Mucosa of descending colon (tissue), 3 donors: ENCODE results near the gene ADAMTS8. TPM values are rescaled to one million over a fixed set of nuclear protein-coding genes. Genes with fewer than 3 reads are reported as not detected.

Experiments used
- ATAC-seq: fragments of 200-7000 bp; cut with Tn5 transposase; one replicate; pipeline ENCODE4 v1.9.1; 2020; ENCODE audit warnings: mild to moderate bottlenecking, moderate library complexity
- DNase-seq, 3 donors: peaks; one replicate each; pipeline ENCODE4 v3.0.0-alpha.2; 2020
- H3K36me3 ChIP-seq: fragments of 200-600 bp; one replicate; pipeline ENCODE4 v1.8.0; 2021; ENCODE audit warnings: low read depth, mild to moderate bottlenecking
- H3K4me1 ChIP-seq: fragments of 200-600 bp; one replicate; pipeline ENCODE4 v1.8.0; 2021; ENCODE audit warnings: low read depth, mild to moderate bottlenecking
- H3K4me3 ChIP-seq: fragments of 200-600 bp; one replicate; pipeline ENCODE4 v1.8.0; 2021; ENCODE audit warnings: mild to moderate bottlenecking
- H3K9me3 ChIP-seq: fragments of 200-600 bp; one replicate; pipeline ENCODE4 v1.8.0; 2021; ENCODE audit warnings: mild to moderate bottlenecking
- CTCF ChIP-seq: fragments of 200-600 bp; IDR thresholded peaks from one replicate; pipeline ENCODE4 v1.8.0; 2022; ENCODE audit warnings: antibody characterized with exemption, mild to moderate bottlenecking
- intact Hi-C, 2 donors: fragments of 100-400 bp; cut with DNase I in 1 of 2; cut with micrococcal nuclease in 1 of 2; formaldehyde crosslinking; loops; one replicate each; pipeline versions ENCODE4 v1.11.0 to v1.11.1; 2022; cut with DNase I, micrococcal nuclease
- total RNA-seq, 3 donors: library from RNA; stranded (reverse); fragmentation: NEBNext Ultra II Directional in 2 of 3; extraction: Animal tissue kit (Norgen Biotek cat#: 25700) in 2 of 3; gene quantifications; one replicate each; pipeline versions ENCODE4 v1.2.1 to v1.2.4, GENCODE V29; 2021 to 2023
- donor health status: DM: no; HTN: no; CAD: no; lungs with moderate emphysema.
- donor health status: DM: no; HTN: no; CAD: no.
- donor health status: DM: no; HTN: yes; CAD: no.

ADAMTS8 gene
- total RNA-seq, 3 donors from 2014 or later, result 0.38 to 10.5 (median 2.6) TPM

GRCh38 chr11:130418210-130418609, 10.2 kb downstream of the ADAMTS8 start:
- H3K9me3 ChIP-seq, result no peaks in the 10 kb centered on the region
- ATAC-seq, result no peak
- H3K4me3 ChIP-seq, result no peak overlapping the region
- intact Hi-C loops, result no loop called here
- no peaks in the 10 kb centered on the region for H3K36me3 ChIP-seq
- DNase-seq, result no peak
- TF ChIP-seq CTCF, result no peak
- H3K4me1 ChIP-seq, result no peaks in the 10 kb centered on the region

- DNase-seq, result no peak
- no peaks in the 10 kb centered on the region for H3K36me3 ChIP-seq
- no peaks in the 10 kb centered on the region for H3K4me1 ChIP-seq
- no peaks in the 10 kb centered on the region for H3K9me3 ChIP-seq
- ATAC-seq, result no peak
- intact Hi-C loops, result no loop called here
- TF ChIP-seq CTCF, result no peak
- H3K4me3 ChIP-seq, result no peak overlapping the region
Measured at GRCh38 chr11:130416906-130417305, 11.5 kb downstream of the ADAMTS8 start.

- H3K9me3 ChIP-seq, result no peaks in the 10 kb centered on the region
- DNase-seq, result no peak
- no peaks in the 10 kb centered on the region for H3K36me3 ChIP-seq
- no peak for ATAC-seq
- no peak overlapping the region for H3K4me3 ChIP-seq
- no peak for TF ChIP-seq CTCF
- no peaks in the 10 kb centered on the region for H3K4me1 ChIP-seq
- intact Hi-C loops, result no loop called here
Measured at GRCh38 chr11:130416530-130416882, 11.9 kb downstream of the ADAMTS8 start.

- Histone ChIP-seq H3K36me3 (no peaks in the 10 kb centered on the region), H3K9me3 (no peaks in the 10 kb centered on the region), H3K4me1 (no peaks in the 10 kb centered on the region), H3K4me3 (no peak overlapping the region)
- intact Hi-C loops, result no loop called here
- DNase-seq, result no peak
- no peak for ATAC-seq
- no peak for TF ChIP-seq CTCF
Measured at GRCh38 chr11:130415731-130416529, 12.5 kb downstream of the ADAMTS8 start.

- intact Hi-C loops, result no loop called here
- H3K36me3 ChIP-seq, result no peaks in the 10 kb centered on the region
- no peak overlapping the region for H3K4me3 ChIP-seq
- no peaks in the 10 kb centered on the region for H3K9me3 ChIP-seq
- ATAC-seq, result peak; percentile 12
- no peak for TF ChIP-seq CTCF
- H3K4me1 ChIP-seq, result no peaks in the 10 kb centered on the region
- no peak for DNase-seq
Measured at GRCh38 chr11:130414107-130415080, 14.0 kb downstream of the ADAMTS8 start.
